Smooth muscle cell (in vitro differentiated cells): ENCODE results near the gene SPACDR. TPM values are rescaled to one million over a fixed set of nuclear protein-coding genes. Genes with fewer than 3 reads are reported as not detected.

Experiments
- DNase-seq: peaks from one replicate; lab custom pipeline; 2025; ENCODE audit not compliant: unreplicated experiment; lab: John Stamatoyannopoulos, UW
- H2AFZ ChIP-seq: fragments of 200-600 bp; sonication (generic); 2 replicates; pipeline ENCODE4 v1.6.0; 2016; ENCODE audit warnings: antibody characterized with exemption, low read depth, mild to moderate bottlenecking
- H3F3A ChIP-seq: fragments of 200-600 bp; sonication (generic); 2 replicates; pipeline ENCODE4 v1.6.0; 2017; ENCODE audit warnings: antibody characterized with exemption, low read depth
- H3K27ac ChIP-seq: fragments of 200-600 bp; sonication (generic); 2 replicates; pipeline ENCODE4 v1.5.1; 2016; ENCODE audit warnings: low read depth, mild to moderate bottlenecking
- H3K27me3 ChIP-seq: fragments of 200-600 bp; sonication (generic); 2 replicates; pipeline ENCODE4 v1.6.1; 2016; ENCODE audit warnings: low read depth, mild to moderate bottlenecking
- H3K36me3 ChIP-seq: fragments of 200-600 bp; sonication (generic); 2 replicates; pipeline ENCODE4 v1.5.1; 2016; ENCODE audit warnings: low read depth
- H3K4me1 ChIP-seq: fragments of 200-600 bp; sonication (generic); 2 replicates; pipeline ENCODE4 v1.5.1; 2016; ENCODE audit warnings: low read depth
- H3K4me2 ChIP-seq: fragments of 200-600 bp; sonication (generic); 2 replicates; pipeline ENCODE4 v1.6.0; 2016; ENCODE audit warnings: mild to moderate bottlenecking
- H3K4me3 ChIP-seq: fragments of 200-600 bp; sonication (generic); 2 replicates; pipeline ENCODE4 v1.5.1; 2016; ENCODE audit warnings: mild to moderate bottlenecking
- H3K79me2 ChIP-seq: fragments of 200-600 bp; sonication (generic); 2 replicates; pipeline ENCODE4 v1.6.0; 2016; ENCODE audit warnings: low read depth, mild to moderate bottlenecking
- H3K9ac ChIP-seq: fragments of 200-600 bp; sonication (generic); 2 replicates; pipeline ENCODE4 v1.6.0; 2016; ENCODE audit warnings: low read depth
- H3K9me3 ChIP-seq: fragments of 200-600 bp; sonication (generic); replicated peaks from 2 replicates; pipeline ENCODE4 v1.5.1; 2016; ENCODE audit warnings: low read depth
- H4K20me1 ChIP-seq: fragments of 200-600 bp; sonication (generic); 2 replicates; pipeline ENCODE4 v1.6.0; 2016; ENCODE audit warnings: low read depth
- WGBS: methylation state at CpG from one replicate; pipeline ENCODE4 v1.1.7; 2016; ENCODE audit warnings: low lambda C conversion rate; 5-methylcytosine and 5-hydroxymethylcytosine counted together
- polyA plus RNA-seq: library from polyadenylated mRNA; unstranded; fragments of >200 nt; fragmentation: Nextera tagmentation; extraction: Ambion mirVana; gene quantifications from 2 replicates; pipeline ENCODE4 v1.2.1, GENCODE V29; 2016
- total RNA-seq: library from RNA; depleted of rRNA; stranded (reverse); fragments of >200 nt; gene quantifications from 2 replicates; pipeline ENCODE4 v1.2.3, GENCODE V29; 2014
- TF ChIP-seq, protein P1 (sequence below): fragments of 200-600 bp; sonication (generic); IDR thresholded peaks from 2 replicates; pipeline ENCODE4 v1.5.1; 2017; ENCODE audit warnings: borderline replicate concordance, mild to moderate bottlenecking, antibody characterized with exemption; ENCODE audit not compliant: insufficient read depth, poor library complexity, severe bottlenecking

The SPACDR gene
- total and polyA plus RNA-seq, 2 experiments from 2014 or later: 0.58 TPM; not detected in 1

DNA sequence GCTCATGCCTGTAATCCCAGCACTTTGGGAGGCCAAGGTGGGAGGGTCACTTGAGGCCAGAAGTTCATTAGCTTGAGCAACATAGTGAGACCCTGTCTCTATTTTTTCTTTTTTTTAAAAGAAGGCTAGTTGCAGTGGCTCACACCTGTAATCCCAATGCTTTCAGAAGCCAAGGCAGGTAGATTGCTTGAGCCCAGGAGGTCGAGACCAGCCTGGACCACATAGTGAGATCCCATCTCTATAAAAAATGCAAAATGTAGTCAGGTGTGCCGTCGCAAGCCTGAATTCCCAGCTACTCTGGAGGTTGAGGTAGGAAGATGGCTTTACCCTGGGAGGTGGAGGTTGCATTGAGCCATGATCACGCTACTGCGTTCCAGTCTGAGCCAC lies 27.1 kb upstream of the SPACDR start:
- H3K4me1 ChIP-seq: peaks cover 18% of the 10 kb centered on the region
- no peak overlapping the region for H3K4me2 ChIP-seq
- TF ChIP-seq, protein P1, sequence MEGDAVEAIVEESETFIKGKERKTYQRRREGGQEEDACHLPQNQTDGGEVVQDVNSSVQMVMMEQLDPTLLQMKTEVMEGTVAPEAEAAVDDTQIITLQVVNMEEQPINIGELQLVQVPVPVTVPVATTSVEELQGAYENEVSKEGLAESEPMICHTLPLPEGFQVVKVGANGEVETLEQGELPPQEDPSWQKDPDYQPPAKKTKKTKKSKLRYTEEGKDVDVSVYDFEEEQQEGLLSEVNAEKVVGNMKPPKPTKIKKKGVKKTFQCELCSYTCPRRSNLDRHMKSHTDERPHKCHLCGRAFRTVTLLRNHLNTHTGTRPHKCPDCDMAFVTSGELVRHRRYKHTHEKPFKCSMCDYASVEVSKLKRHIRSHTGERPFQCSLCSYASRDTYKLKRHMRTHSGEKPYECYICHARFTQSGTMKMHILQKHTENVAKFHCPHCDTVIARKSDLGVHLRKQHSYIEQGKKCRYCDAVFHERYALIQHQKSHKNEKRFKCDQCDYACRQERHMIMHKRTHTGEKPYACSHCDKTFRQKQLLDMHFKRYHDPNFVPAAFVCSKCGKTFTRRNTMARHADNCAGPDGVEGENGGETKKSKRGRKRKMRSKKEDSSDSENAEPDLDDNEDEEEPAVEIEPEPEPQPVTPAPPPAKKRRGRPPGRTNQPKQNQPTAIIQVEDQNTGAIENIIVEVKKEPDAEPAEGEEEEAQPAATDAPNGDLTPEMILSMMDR: no peak
- DNase-seq: no peak
- no peaks in the 10 kb centered on the region for H3K79me2 ChIP-seq
- no peak overlapping the region for H3K9ac ChIP-seq
- H3K4me3 ChIP-seq: no peak overlapping the region
- H4K20me1 ChIP-seq: no peaks in the 10 kb centered on the region
- H2AFZ ChIP-seq: no peak overlapping the region
- H3K27ac ChIP-seq: no peak overlapping the region
- H3F3A ChIP-seq: no peaks in the 10 kb centered on the region
- no peaks in the 10 kb centered on the region for H3K36me3 ChIP-seq
- 96% methylated on average over 5 of the region's 5 CpGs for WGBS
- no peaks in the 10 kb centered on the region for H3K9me3 ChIP-seq
- H3K27me3 ChIP-seq: peaks cover 4% of the 10 kb centered on the region

DNA sequence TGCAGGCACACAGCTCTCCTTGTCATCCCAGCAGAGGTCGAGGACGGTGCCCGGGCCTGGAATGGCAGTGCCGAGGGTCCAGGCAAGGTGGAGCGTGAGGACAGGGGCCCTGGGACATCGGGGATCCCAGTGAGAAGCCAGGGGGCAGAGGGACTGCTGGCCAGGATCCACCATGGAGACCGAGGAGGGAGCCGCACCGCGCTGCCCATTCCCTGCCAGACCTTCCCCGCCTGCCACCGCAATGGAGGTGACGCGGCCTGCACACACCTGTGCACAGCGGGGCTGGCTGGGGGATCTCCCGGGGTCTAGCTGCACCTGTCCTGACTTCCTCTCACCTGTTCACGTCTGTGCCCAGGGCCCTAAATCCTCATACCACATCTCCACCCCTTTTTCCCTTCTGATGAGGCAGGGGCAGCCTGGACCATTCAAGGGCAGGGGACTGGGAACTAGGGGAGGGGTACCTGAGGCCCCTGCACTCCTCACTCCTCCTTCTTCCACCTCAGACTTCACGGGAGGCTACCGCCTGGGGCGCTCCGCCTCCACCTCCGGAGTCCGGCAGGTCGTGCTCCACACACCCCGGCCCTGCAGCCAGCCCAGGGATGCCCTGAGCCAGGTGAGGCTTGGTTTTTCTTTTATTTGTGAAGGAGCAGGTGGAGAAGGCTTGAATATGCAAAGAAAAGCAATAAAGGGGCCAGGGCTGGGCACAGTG lies 26.6 kb upstream of the SPACDR start:
- Histone ChIP-seq H3K4me3 (no peak overlapping the region), H3K9me3 (no peaks in the 10 kb centered on the region), H3K27ac (no peak overlapping the region), H3K4me1 (peaks cover 18% of the 10 kb centered on the region), H3K27me3 (peaks cover 4% of the 10 kb centered on the region), H3K4me2 (no peak overlapping the region), H3K79me2 (no peaks in the 10 kb centered on the region), H3K36me3 (no peaks in the 10 kb centered on the region), H3F3A (no peaks in the 10 kb centered on the region), H2AFZ (no peak overlapping the region), H4K20me1 (no peaks in the 10 kb centered on the region), H3K9ac (no peak overlapping the region)
- DNase-seq: no peak
- 93% methylated on average over 19 of the region's 25 CpGs for WGBS
- TF ChIP-seq, protein P1: no peak

DNA sequence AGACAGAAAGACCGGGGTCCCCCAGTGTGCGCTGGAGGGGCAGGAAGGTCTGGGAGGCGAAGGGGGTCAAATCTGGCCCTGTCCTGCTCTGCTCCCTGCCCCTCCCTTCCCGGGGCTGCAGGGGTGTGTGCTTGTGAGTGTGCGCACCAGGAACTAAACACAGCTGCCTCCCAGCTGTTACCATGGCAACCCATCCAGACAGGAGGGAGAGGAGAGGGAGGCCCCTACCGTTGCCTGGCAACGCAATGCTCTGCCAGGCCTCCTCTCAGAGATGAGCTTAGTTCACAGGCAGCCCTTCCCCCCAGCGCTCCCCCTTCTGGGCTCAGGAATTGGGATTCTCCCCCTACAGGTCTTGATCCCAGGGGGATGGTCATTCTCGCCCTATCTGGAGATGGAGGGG lies 25.8 kb upstream of the SPACDR start:
- no peaks in the 10 kb centered on the region for H3K79me2 ChIP-seq
- H3K4me1 ChIP-seq: peaks cover 18% of the 10 kb centered on the region
- H2AFZ ChIP-seq: no peak overlapping the region
- TF ChIP-seq, protein P1: no peak
- H4K20me1 ChIP-seq: no peaks in the 10 kb centered on the region
- H3K27ac ChIP-seq: no peak overlapping the region
- no peak overlapping the region for H3K9ac ChIP-seq
- no peaks in the 10 kb centered on the region for H3F3A ChIP-seq
- H3K36me3 ChIP-seq: no peaks in the 10 kb centered on the region
- peak; percentile 18 for DNase-seq
- H3K9me3 ChIP-seq: no peaks in the 10 kb centered on the region
- H3K4me3 ChIP-seq: no peak overlapping the region
- H3K27me3 ChIP-seq: peaks cover 4% of the 10 kb centered on the region
- WGBS: 70% methylated on average over 8 of the region's 9 CpGs
- no peak overlapping the region for H3K4me2 ChIP-seq

DNA sequence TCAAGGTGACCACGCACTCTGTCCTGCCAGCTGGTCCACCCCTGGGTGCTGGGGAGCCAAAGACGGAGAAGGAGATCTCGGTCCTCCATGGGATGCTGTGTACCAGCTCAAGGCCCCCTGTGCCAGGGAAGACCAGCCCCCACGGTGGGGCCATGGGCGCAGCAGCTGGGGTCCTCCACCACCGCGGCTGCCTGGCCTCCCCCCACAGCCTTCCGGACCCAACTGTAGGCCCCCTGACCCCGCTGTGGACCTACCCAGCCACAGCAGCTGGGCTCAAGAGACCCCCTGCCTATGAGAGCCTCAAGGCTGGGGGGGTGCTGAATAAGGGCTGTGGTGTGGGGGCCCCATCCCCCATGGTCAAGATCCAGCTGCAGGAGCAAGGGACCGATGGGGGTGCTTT lies 25.1 kb upstream of the SPACDR start:
- Histone ChIP-seq H3K9ac (no peak overlapping the region), H3K27ac (no peak overlapping the region), H3F3A (no peaks in the 10 kb centered on the region), H3K4me3 (no peak overlapping the region), H3K36me3 (no peaks in the 10 kb centered on the region), H3K9me3 (no peaks in the 10 kb centered on the region), H4K20me1 (no peaks in the 10 kb centered on the region), H3K4me2 (no peak overlapping the region), H2AFZ (no peak overlapping the region), H3K27me3 (peaks cover 4% of the 10 kb centered on the region), H3K4me1 (peaks cover 16% of the 10 kb centered on the region), H3K79me2 (no peaks in the 10 kb centered on the region)
- WGBS: 93% methylated on average over 9 of the region's 10 CpGs
- DNase-seq: no peak
- TF ChIP-seq, protein P1: no peak
